Mesothelial cell of epicardium (in vitro differentiated cells): ENCODE data around the gene GMDS. TPM values are rescaled to one million over a fixed set of nuclear protein-coding genes. Genes with fewer than 3 reads are reported as not detected.

ENCODE experiments used
- DNase-seq, 2 experiments: peaks; one replicate each; pipeline ENCODE4 v3.0.0; 2021; ENCODE audit warnings: low spot score in 2 of 2; ENCODE audit not compliant: unreplicated experiment in 2 of 2
- H3K27ac Mint-ChIP-seq: 2 replicates; pipeline ENCODE4 v1.8.0; 2021; ENCODE audit warnings: mixed read lengths
- H3K27me3 Mint-ChIP-seq: 2 replicates; pipeline ENCODE4 v1.8.0; 2021; ENCODE audit warnings: low read depth, mixed read lengths
- H3K36me3 Mint-ChIP-seq: 2 replicates; pipeline ENCODE4 v1.8.0; 2021; ENCODE audit warnings: mixed read lengths
- H3K4me1 Mint-ChIP-seq: 2 replicates; pipeline ENCODE4 v1.8.0; 2021; ENCODE audit warnings: mixed read lengths
- H3K4me3 Mint-ChIP-seq: 2 replicates; pipeline ENCODE4 v1.8.0; 2021; ENCODE audit warnings: mild to moderate bottlenecking, moderate library complexity, mixed read lengths
- H3K9me3 Mint-ChIP-seq: 2 replicates; pipeline ENCODE4 v1.8.0; 2021; ENCODE audit warnings: mixed read lengths
- CTCF ChIP-seq: fragments of 200-600 bp; sonication (generic); IDR thresholded peaks from one replicate; pipeline ENCODE4 v1.5.0; 2021; ENCODE audit warnings: antibody characterized with exemption; ENCODE audit not compliant: unreplicated experiment
- total RNA-seq: library from RNA; stranded (reverse); gene quantifications from 3 replicates; pipeline ENCODE4 v1.2.1, GENCODE V29; 2021

GMDS gene
- total RNA-seq, 1 donor from 2014 or later: 39.9 TPM

DNA sequence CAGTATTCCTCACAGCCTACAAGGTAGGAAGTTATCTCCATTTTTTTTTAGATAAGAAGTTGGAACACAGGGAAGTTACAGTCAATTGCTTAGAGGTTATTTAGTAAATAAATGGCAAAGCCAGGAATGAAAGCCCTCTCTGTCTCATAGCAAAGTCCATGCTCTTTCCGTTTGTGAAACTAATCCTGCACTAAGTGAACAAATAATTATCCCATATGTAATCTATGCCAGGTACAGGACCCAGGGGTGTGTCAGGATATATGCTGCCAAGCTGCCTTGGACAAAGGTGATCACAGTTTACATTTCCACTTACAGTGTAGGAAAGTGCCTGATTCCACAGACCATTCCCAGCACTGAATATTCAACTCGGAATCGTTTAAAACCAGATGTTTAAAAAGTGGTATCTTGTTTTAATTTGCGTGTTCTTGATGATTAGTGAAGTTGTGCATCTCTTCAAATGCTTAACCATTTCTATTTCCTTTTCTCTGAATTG, 13.6 kb upstream of the GMDS start:
- H3K36me3 Mint-ChIP-seq: peaks cover 37% of the 10 kb centered on the region
- H3K9me3 Mint-ChIP-seq: peaks cover 24% of the 10 kb centered on the region
- no peak overlapping the region for H3K4me3 Mint-ChIP-seq
- H3K27ac Mint-ChIP-seq: no peak overlapping the region
- H3K27me3 Mint-ChIP-seq: no peaks in the 10 kb centered on the region
- no peaks in the 10 kb centered on the region for H3K4me1 Mint-ChIP-seq
- DNase-seq: no peak
- TF ChIP-seq CTCF: no peak

DNA sequence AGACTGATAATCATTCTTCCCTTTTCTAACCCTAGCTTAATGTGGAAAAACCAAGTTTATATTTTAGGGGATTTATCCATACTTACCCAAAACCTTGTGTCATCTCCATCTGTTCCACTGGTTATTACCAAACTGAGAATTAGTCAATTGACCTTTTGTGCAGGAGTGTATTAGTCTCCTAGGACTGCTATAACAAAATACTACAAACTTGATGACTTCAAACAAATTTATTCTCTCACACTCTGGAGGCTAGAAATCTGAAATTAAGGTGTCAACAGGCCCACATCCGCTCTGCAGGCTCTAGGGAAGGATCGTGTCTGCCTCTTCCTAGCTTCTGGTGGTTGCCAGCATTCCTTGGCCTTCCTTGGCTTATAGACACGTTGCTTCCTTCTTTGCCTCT, 12.7 kb upstream of the GMDS start:
- Mint-ChIP-seq H3K27ac (no peak overlapping the region), H3K36me3 (peaks cover 41% of the 10 kb centered on the region), H3K4me3 (no peak overlapping the region), H3K9me3 (peaks cover 24% of the 10 kb centered on the region), H3K4me1 (no peaks in the 10 kb centered on the region), H3K27me3 (no peaks in the 10 kb centered on the region)
- TF ChIP-seq CTCF: no peak
- no peak for DNase-seq

- DNase-seq: no peak
- TF ChIP-seq CTCF: no peak
- Mint-ChIP-seq H3K36me3 (peaks cover 45% of the 10 kb centered on the region), H3K27ac (no peak overlapping the region), H3K27me3 (no peaks in the 10 kb centered on the region), H3K4me3 (no peak overlapping the region), H3K4me1 (no peaks in the 10 kb centered on the region), H3K9me3 (peaks cover 24% of the 10 kb centered on the region)
These were observed 12.0 kb upstream of the GMDS start for GRCh38 chr6:2257363-2257762.

DNA sequence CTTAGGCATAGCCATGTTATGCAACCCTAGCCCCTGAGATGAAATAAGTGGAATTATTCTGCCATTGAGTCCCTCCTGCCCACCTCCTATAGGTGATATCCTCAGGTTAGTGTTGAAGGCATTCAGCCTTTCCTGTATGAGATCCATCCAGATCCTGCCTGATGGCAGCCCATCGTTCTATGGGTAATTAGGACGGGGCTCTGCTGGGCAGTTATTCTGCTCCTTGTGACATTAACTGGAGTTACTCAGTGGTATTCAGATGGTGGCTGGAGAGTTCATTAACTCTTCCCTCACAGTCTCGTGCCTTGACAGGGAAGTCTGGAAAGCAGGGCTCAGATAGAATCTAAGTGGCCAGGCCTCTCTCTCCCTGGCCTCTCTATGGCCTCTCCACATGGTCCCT, 9.3 kb upstream of the GMDS start:
- H3K36me3 Mint-ChIP-seq: peaks cover 49% of the 10 kb centered on the region
- TF ChIP-seq CTCF: no peak
- no peak overlapping the region for H3K4me3 Mint-ChIP-seq
- H3K27me3 Mint-ChIP-seq: no peaks in the 10 kb centered on the region
- H3K9me3 Mint-ChIP-seq: peaks cover 24% of the 10 kb centered on the region
- H3K27ac Mint-ChIP-seq: no peak overlapping the region
- DNase-seq: no peak
- H3K4me1 Mint-ChIP-seq: no peaks in the 10 kb centered on the region

- Mint-ChIP-seq H3K4me3 (no peak overlapping the region), H3K36me3 (peaks cover 14% of the 10 kb centered on the region), H3K4me1 (peaks cover 18% of the 10 kb centered on the region), H3K27me3 (no peaks in the 10 kb centered on the region), H3K9me3 (no peaks in the 10 kb centered on the region), H3K27ac (no peak overlapping the region)
- DNase-seq: no peak
- no peak for TF ChIP-seq CTCF
These were observed 3.7 kb upstream of the GMDS start for GRCh38 chr6:2249126-2249525.

DNA sequence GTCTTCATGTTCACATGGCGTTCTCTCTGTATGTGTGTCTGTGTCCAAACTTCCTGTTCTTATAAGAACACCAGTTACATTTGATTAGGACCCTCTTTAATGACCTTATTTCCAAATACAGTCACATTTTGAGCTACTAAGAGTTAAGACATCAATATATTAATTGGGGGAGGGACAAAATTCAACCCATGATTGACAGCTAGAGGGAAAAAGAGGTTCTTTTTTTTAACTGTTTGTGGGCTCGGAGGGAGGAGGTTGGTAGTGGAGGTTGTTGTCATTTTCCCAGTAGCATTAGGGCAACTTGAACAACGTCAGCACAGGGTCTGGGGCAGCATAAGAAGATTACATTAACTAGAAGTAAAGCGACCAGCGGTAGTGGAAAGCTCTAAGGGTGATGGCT, 2.3 kb upstream of the GMDS start:
- peaks cover 18% of the 10 kb centered on the region for H3K4me1 Mint-ChIP-seq
- no peak for DNase-seq
- no peak overlapping the region for H3K4me3 Mint-ChIP-seq
- no peaks in the 10 kb centered on the region for H3K9me3 Mint-ChIP-seq
- H3K27ac Mint-ChIP-seq: no peak overlapping the region
- no peaks in the 10 kb centered on the region for H3K27me3 Mint-ChIP-seq
- TF ChIP-seq CTCF: no peak
- peaks cover 5% of the 10 kb centered on the region for H3K36me3 Mint-ChIP-seq
